ENCODE measurements around the gene ARHGAP24.

The ARHGAP24 gene

DNA sequence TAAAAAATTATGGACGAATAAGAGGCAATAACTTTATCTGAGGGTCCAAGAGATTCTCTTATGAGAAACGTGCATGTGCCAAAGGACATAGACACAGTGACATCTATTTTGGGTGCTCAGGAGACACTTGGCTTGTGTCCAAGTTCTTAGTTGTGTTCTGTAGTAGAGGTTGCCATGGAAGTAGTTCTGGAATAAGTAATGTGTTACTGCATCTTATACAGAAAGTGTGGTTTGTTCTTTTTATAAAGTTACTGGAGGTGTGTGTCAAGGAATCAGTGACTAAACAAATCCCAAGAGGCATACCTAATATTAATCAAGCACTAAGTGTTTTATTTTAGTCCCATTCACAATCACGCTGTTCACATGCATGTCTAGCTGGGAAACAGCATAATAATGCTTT is 305.7 kb downstream of the ARHGAP24 start:
- no peak for DNase-seq (ENCODE audit: insufficient read length, low spot score)
- FAIRE-seq = no peak
- no peak for TF ChIP-seq POLR2A (IDR thresholded peaks at IDR 0.05; ENCODE audit: low read depth, low read length)

DNA sequence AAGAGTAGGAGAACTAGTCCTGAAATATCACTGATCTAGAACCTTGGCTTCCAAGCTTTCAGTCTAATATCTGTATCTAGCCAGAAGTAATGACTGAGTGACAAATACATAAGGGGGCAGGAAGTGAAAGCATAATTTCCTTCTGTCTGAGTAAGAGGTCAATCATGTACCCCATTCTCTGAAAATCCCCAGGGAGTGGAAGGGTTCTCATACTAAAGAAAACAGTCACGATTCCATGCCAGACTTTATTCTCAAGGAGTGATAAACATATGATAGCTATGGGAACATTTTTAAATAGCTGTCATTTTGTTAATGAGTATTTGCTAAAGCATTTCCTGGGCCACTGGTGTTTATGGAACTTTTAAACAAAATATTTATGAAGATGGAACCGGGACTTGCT is 308.5 kb downstream of the ARHGAP24 start:
- no peak for FAIRE-seq
- no peak for TF ChIP-seq POLR2A (IDR thresholded peaks at IDR 0.05; ENCODE audit: low read depth, low read length)
- DNase-seq (ENCODE audit: insufficient read length, low spot score) = no peak

DNA sequence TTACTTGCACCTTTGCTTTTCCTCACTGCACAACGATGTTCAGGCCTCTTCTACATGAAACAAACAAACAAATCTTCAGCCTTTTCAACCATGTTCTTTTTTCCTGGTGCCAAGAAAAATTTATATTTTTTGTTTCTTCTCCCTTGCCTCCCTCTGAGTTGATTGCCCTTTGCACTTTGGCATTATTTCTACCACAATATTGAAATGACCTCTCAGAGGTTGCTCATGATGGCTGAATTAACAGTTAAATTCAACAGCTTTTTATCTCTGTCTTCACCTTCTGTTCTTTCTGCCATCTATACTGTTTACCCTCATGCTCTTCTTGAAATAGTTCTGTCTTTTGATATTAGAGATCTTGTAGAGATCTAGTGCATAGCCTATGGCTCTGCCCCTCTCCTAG is 308.9 kb downstream of the ARHGAP24 start:
- TF ChIP-seq POLR2A (IDR thresholded peaks at IDR 0.05; ENCODE audit: low read depth, low read length) = no peak
- DNase-seq (ENCODE audit: insufficient read length, low spot score) = no peak
- no peak for FAIRE-seq

DNA sequence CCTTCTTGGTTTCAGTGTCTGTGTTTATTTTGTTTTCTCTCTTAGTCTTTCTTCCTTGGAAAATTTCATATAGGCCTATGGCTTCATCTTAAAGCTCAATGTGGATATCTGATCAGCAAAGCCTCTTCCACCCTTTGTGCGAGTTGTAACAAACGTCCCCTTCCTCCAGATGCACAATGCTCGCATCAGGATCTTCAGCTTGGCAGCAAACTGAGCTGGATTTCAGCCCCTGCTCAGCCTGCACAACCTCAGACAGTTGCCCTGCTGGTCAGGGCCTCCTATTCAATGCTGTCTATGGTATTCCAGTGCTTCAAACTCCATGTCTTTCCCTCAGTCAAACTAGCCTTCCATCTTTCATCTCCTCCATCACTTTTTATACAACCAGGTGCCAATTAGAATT is 309.4 kb downstream of the ARHGAP24 start:
- DNase-seq (ENCODE audit: insufficient read length, low spot score) (no peak), FAIRE-seq (no peak)
- TF ChIP-seq POLR2A (IDR thresholded peaks at IDR 0.05; ENCODE audit: low read depth, low read length) = no peak

DNA sequence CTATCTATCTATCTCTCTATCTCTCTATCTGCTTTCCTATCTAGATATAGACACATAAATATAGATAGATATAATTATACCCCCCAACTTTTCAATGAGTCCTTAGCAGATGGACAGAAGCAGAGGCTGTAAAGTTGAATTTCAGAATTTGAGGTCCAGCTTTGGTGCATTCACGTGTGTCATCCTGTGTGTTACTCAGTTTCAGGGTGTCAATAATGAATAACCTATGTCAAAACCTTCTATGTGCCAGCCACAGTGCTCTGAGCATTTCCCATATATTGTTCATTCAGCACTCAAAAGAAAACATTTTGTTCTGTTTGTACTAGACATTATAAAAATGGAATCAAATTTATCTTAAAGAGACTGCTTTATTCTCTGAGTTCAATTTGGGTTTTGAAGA is 310.0 kb downstream of the ARHGAP24 start:
- FAIRE-seq = no peak
- DNase-seq (ENCODE audit: insufficient read length, low spot score) = no peak
- no peak for TF ChIP-seq POLR2A (IDR thresholded peaks at IDR 0.05; ENCODE audit: low read depth, low read length)

DNA sequence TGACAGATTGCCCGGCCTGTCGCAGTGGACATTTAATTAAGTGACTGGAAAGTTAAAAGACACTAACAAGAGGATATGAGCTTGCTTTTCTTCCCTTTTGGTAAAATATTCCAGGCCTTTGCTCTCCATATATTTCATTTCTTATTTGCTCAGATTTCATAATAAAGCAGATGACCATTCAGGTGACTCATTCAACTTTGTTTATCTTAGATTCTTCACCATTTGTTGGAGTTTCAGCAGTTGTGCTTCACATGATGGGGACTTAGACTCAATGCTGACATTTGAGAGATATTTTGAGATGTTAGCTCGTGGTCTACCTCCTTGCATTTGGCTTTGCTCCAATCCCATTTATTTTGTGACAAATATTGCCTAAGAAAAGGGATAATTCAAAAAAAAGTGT is 312.2 kb downstream of the ARHGAP24 start:
- DNase-seq (ENCODE audit: insufficient read length, low spot score) = no peak
- TF ChIP-seq POLR2A (IDR thresholded peaks at IDR 0.05; ENCODE audit: low read depth, low read length) = no peak
- FAIRE-seq = peak; percentile 64

DNA sequence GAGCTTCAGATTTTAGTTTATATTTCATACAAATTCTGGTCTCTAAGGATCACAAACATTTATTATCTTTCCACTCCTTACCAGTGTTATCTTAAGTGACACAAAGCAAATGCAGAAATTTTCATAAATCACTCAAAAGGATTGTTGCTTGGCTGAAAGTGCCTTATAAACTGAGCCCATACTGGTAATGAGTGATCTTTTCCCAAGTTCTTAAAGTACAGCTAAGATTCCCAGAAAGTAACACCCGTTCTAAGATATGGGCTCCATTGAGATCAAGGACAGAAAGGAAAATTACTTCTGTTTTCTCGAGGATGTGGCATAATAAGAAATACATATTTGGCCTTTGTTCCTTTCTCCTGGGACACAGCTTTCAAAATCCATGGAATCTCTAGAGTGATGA is 313.7 kb downstream of the ARHGAP24 start:
- no peak for DNase-seq (ENCODE audit: insufficient read length, low spot score)
- TF ChIP-seq POLR2A (IDR thresholded peaks at IDR 0.05; ENCODE audit: low read depth, low read length) = no peak
- no peak for FAIRE-seq

DNA sequence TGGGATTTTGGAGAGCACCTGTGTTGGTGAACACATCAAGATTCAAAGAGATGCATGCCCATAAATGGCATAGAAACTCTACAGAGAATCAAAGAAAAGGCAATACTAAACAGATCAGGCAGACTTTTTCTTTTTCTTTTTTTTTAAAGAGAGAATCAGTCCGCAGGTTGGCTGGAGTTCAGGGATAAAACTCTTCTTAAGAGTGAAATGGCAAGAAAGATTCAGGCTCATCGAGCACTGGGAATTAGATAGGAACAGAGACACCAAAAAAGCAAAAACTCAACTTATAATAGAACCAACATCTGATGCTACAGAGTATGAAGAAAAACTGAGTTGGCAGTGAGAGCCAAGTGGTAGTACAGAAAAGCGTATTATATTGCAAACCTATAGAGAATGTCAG is 314.3 kb downstream of the ARHGAP24 start:
- FAIRE-seq (no peak), DNase-seq (ENCODE audit: insufficient read length, low spot score) (no peak)
- no peak for TF ChIP-seq POLR2A (IDR thresholded peaks at IDR 0.05; ENCODE audit: low read depth, low read length)

DNA sequence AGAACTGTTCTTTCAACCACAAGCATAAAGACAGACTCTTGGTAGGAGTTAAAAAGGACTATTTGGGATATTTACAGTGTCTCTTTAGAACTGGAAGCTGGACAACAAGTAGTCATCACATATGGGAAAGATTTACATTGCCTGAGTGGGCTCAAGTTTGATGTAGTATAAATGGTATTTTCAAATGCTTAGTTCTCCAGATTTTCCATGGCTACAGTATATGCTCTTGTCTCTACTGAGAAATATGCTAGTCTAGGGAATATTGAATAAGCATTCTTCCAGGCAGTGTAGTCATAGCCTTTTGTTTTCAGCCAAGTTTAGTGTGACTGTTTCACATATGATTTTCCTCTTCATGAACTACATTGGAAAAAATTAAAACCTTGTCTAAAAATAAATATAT is 315.6 kb downstream of the ARHGAP24 start:
- TF ChIP-seq POLR2A (IDR thresholded peaks at IDR 0.05; ENCODE audit: low read depth, low read length) = no peak
- FAIRE-seq (no peak), DNase-seq (ENCODE audit: insufficient read length, low spot score) (no peak)

DNA sequence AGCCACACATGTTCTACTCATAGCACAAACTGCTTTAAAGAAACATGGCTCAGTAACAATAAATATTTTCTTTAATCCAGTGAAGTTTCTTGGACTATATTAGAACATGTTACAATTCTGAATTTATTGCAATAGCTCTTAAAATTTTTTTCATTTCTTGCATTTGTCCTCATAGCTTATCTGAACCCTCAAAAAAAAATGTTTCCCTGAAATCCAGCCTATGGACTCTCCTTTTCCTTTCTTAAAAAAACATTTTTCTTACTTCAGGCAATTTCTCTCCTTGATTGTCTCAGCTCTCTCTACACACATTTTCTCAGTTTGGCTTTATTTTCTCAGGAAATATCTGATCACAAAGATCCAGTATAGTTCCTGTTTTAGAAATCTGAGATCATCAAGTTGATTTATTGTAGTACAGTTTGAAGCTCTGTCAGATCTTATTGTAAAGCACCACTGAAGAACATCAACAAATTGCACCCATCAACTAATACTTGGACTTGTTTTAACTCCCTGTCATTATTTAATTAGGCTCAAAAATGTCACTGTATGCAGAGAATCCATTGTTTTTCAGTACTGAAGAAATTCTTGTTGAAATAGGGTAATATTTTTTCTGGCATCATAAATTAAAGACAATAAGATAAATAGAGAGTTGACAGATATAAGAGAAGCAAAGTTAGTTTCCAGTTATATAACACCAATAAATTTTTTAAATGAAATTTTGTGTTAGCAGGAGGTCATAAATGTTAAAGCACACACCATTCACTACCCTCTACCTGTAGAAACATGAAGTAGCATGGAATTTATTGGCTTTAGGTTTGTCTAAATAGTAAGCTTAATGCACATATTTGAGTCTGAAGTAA is 317.7 kb downstream of the ARHGAP24 start:
- no peak for TF ChIP-seq POLR2A (IDR thresholded peaks at IDR 0.05; ENCODE audit: low read depth, low read length)
- DNase-seq (ENCODE audit: insufficient read length, low spot score) (no peak), FAIRE-seq (no peak)

DNA sequence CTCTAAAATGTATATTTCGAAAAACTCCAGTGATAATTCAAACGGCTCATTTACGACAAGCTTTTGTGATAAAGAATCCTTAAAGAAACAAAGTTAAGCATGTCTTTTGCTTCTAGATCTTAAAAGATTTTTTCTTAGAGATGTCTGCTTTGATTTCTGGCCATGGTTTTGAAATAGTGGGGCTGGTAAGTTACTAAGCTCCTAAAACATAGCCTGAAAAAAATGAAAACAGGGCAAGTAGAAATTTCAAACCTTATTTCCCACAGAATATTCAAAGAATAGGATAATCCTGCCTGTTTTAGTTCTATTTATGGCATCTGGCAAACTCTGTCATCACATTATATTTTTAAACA is 318.3 kb downstream of the ARHGAP24 start:
- FAIRE-seq (no peak), DNase-seq (ENCODE audit: insufficient read length, low spot score) (no peak)
- TF ChIP-seq POLR2A (IDR thresholded peaks at IDR 0.05; ENCODE audit: low read depth, low read length) = no peak

DNA sequence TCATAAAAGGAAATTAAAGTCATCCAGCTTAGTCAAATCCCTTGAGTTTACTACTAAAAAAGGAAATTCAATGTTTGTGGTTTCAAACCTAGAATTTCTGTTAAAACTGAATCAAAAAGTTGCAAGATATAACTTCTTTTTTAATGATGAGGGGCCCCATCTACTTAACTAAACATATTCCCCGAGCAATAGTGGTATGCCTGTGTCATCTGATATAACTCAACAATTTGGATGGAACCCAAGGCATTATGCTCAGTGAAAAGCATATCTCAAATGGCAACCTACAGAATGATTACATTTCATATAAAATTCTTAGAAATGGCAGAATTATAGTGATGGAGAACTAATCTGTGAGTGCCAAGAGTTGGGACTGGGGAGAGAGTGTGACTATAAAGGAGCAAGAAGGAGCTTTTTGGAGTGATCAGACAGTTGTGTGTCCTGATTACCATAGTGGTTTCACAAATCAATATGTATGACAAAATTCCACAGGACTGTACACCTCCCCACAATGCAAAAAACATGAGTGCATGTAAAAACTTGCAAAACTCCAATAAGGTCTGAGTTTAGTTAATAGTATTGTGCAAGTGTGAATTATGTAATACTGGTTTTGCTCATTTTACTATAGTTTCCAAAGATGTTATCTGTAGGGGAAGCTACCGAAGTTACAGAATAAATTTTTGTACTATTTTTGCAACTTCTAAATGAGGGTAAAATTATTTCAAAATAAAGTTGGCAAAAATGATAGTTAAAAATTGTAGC is 323.2 kb downstream of the ARHGAP24 start:
- no peak for DNase-seq (ENCODE audit: insufficient read length, low spot score)
- no peak for TF ChIP-seq POLR2A (IDR thresholded peaks at IDR 0.05; ENCODE audit: low read depth, low read length)
- FAIRE-seq = no peak

DNA sequence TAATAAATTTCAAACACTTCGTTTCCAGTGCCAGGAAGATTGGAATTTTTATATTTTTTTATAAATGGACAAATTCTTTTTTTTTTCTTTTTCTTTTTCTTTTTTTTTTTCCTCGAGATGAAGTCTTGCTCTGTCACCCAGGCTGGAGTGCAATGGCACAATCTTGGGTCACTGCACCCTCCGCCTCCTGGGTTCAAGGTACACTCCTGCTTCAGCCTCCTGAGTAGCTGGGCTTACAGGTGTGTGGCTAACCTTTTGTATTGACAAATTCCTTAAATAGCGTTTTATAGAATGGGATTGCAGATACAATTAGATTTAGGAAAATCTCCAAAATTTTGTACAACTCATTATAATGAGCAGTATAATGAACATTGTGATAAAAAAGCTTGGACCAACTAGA is 328.9 kb downstream of the ARHGAP24 start:
- DNase-seq (ENCODE audit: insufficient read length, low spot score) (no peak), FAIRE-seq (no peak)
- no peak for TF ChIP-seq POLR2A (IDR thresholded peaks at IDR 0.05; ENCODE audit: low read depth, low read length)

DNA sequence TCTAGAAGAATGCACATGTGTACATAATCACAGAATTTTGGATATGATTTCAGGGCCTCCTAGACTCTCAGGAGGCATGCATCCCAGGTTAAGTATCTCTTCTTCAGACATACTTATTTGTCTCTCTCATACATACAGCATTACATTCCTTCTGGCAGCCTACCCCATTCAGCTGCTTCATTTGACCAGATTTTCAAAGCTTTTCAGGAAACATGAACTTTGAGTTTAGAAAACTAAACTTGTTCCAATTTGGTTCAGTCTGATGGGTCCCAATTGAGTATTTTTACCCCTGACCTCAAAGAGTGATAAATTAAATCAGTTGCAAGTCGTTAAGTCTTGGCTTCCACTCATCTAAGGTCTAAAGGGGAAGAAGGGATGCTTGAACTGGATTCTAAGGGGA is 330.9 kb downstream of the ARHGAP24 start:
- FAIRE-seq = no peak
- no peak for DNase-seq (ENCODE audit: insufficient read length, low spot score)
- TF ChIP-seq POLR2A (IDR thresholded peaks at IDR 0.05; ENCODE audit: low read depth, low read length) = no peak

DNA sequence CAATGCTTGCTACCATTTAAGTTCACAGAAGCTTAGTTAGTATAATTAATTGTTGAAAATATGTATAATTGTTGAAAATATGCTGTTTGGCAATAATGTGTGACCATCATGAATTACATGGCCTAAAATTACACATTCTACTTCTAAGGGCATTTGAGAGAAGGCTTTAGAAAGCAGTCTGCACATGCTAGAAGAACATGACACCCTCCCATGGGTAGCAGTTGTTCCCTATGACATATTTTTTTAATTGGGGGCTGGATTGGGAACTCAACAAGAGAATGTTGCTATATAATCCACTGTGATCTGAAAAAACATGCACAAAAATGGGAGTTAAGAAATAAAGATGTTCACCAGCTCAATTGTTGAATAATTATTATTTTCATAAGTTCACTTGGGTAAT is 331.4 kb downstream of the ARHGAP24 start:
- TF ChIP-seq POLR2A (IDR thresholded peaks at IDR 0.05; ENCODE audit: low read depth, low read length) = no peak
- FAIRE-seq = no peak
- DNase-seq (ENCODE audit: insufficient read length, low spot score) = no peak
